ENCODE data around the gene U2AF1L4.

DNA sequence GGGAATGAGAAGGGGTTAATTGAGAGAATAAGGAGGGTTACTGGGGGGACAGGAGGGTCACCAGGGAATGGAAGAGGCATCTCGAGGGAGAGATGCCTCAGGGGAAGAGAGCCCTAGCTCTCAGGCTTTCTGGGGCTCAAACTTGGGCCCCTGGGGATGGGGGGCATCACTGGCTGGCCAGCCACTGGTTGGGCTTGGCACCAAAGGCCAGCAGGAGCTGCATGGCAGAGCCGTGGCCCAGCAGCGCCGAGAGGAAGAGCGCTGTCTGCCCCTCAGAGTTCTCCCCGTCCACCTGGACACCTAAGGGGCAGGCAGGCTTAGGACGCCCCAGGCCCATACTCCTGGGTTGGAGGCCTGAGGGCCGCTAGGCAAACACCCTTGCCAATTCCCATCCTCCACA is 47.7 kb upstream of the U2AF1L4 start:
- TF ChIP-seq, protein P1, sequence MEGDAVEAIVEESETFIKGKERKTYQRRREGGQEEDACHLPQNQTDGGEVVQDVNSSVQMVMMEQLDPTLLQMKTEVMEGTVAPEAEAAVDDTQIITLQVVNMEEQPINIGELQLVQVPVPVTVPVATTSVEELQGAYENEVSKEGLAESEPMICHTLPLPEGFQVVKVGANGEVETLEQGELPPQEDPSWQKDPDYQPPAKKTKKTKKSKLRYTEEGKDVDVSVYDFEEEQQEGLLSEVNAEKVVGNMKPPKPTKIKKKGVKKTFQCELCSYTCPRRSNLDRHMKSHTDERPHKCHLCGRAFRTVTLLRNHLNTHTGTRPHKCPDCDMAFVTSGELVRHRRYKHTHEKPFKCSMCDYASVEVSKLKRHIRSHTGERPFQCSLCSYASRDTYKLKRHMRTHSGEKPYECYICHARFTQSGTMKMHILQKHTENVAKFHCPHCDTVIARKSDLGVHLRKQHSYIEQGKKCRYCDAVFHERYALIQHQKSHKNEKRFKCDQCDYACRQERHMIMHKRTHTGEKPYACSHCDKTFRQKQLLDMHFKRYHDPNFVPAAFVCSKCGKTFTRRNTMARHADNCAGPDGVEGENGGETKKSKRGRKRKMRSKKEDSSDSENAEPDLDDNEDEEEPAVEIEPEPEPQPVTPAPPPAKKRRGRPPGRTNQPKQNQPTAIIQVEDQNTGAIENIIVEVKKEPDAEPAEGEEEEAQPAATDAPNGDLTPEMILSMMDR (IDR thresholded peaks at IDR 0.05) = no peak
- TF ChIP-seq POLR2A (IDR thresholded peaks at IDR 0.05) = no peak

Measured in body of pancreas (tissue), 4 donors.